ENCODE measurements around the gene XRN1. TPM values are rescaled to one million over a fixed set of nuclear protein-coding genes. Genes with fewer than 3 reads are reported as not detected.
"Not testable (repeated sequence)": the region's sequence is repeated elsewhere in the genome, so short reads cannot be mapped to it uniquely, and the experiment has no call there.

The XRN1 gene
- total and polyA plus RNA-seq, 2 of the 8 experiments (the other 6 are each of a cell fraction or from before 2014, with no cell fraction given): 1.9 to 17.2 TPM

- H4K91ac ChIP-seq (replicated peaks; ENCODE audit: insufficient read length, low read length); H3K4me3 ChIP-seq (ENCODE audit: extremely low read depth in 1 of 4, insufficient read depth in 2 of 4, low read depth in 3 of 4, low read length in 4 of 4); H3K14ac ChIP-seq (ENCODE audit: insufficient read length); DNase-seq (ENCODE audit: low read depth in 1 of 2, low spot score in 2 of 2); H2AK5ac ChIP-seq (ENCODE audit: low read depth, low read length); H3K36me3 ChIP-seq (ENCODE audit: control insufficient read depth in 2 of 4, insufficient read depth in 4 of 4, low read length in 3 of 4); FAIRE-seq; H3K27ac ChIP-seq (ENCODE audit: low read depth, low read length); H4K8ac ChIP-seq (ENCODE audit: extremely low read depth, insufficient read depth, low read length); H3K9me3 ChIP-seq (ENCODE audit: insufficient read depth in 2 of 2, low read depth in 1 of 2, low read length in 1 of 2); H2BK5ac ChIP-seq (ENCODE audit: low read depth, low read length); POLR2A ChIA-PET (ENCODE audit: partially characterized antibody); H3K27me3 ChIP-seq (replicated peaks in 1 of 4; ENCODE audit: control insufficient read depth in 3 of 4, extremely low read depth in 1 of 4, insufficient read depth in 3 of 4, low read length in 3 of 4); H4K5ac ChIP-seq (ENCODE audit: insufficient read length, low read depth, low read length); H3K4me2 ChIP-seq (ENCODE audit: insufficient read depth in 1 of 2, low read depth in 2 of 2, low read length in 2 of 2); H3K79me2 ChIP-seq (ENCODE audit: control insufficient read depth in 1 of 2, insufficient read depth in 2 of 2, low read length in 2 of 2); H2BK12ac ChIP-seq (ENCODE audit: low read depth, low read length); H2AFZ ChIP-seq (ENCODE audit: low read length); H3K4me1 ChIP-seq (replicated peaks in 1 of 4; ENCODE audit: control insufficient read depth in 3 of 4, insufficient read depth in 4 of 4, low read length in 3 of 4); H3K23ac ChIP-seq (ENCODE audit: insufficient read length); H3K23me2 ChIP-seq (ENCODE audit: low read depth, low read length); CTCF ChIA-PET (ENCODE audit: partially characterized antibody); H3K9ac ChIP-seq (replicated peaks in 1 of 4; ENCODE audit: extremely low read depth in 1 of 4, low read depth in 3 of 4, low read length in 3 of 4); H3K56ac ChIP-seq (replicated peaks; ENCODE audit: insufficient read length, low read depth, low read length); H3K79me1 ChIP-seq (ENCODE audit: low read depth, low read length); H3K18ac ChIP-seq (ENCODE audit: extremely low read depth, low read length); H2BK120ac ChIP-seq (replicated peaks; ENCODE audit: low read depth, low read length); H2BK15ac ChIP-seq (ENCODE audit: low read length); H4K20me1 ChIP-seq (replicated peaks in 1 of 2; ENCODE audit: control insufficient read depth in 1 of 2, insufficient read depth in 2 of 2, low read length in 2 of 2); H2BK20ac ChIP-seq (ENCODE audit: low read length); H3K4ac ChIP-seq (replicated peaks; ENCODE audit: insufficient read length, low read depth, low read length): not testable (repeated sequence)
- 83% methylated on average over 2 of the region's 2 CpGs; no CpG with 5 or more reads in 1 of the 2 experiments for WGBS, 2 experiments (ENCODE audit: extremely low coverage in 1 of 2, insufficient coverage in 1 of 2, insufficient read length in 1 of 2, insufficient replicate concordance in 2 of 2, low coverage in 1 of 2, low lambda C conversion rate in 2 of 2, missing lambda C conversion rate in 1 of 2)
Measured at GRCh38 chr3:142315978-142316388, 131.9 kb downstream of the XRN1 start.
